ENCODE results near the gene RSAD2. TPM values are rescaled to one million over a fixed set of nuclear protein-coding genes. Genes with fewer than 3 reads are reported as not detected.

Gene RSAD2
- total RNA-seq = 4.5 TPM
- 4.3 TPM for polyA plus RNA-seq (ENCODE audit: insufficient read depth, low read depth, low replicate concordance)
- long read RNA-seq, donor 1, partial matches to known transcripts = 0 of 1 reads
- long read RNA-seq, donor 1, other reads (novel, unspliced or antisense) = 0 of 1 reads
- long read RNA-seq, donor 2 = 0 reads
- long read RNA-seq, donor 3, partial matches to known transcripts = 0 of 1 reads
- long read RNA-seq, donor 3, other reads (novel, unspliced or antisense) = 0 of 1 reads
- long read RNA-seq, donor 4, partial matches to known transcripts = 0 of 3 reads
- long read RNA-seq, donor 4, other reads (novel, unspliced or antisense) = 0 of 3 reads
- long read RNA-seq, donor 5 = 0 reads
- long read RNA-seq, donor 6 = 0 reads
- long read RNA-seq, donor 7, partial matches to known transcripts = 0 of 7 reads
- long read RNA-seq, donor 7, other reads (novel, unspliced or antisense) = 3 of 7 reads
- long read RNA-seq, donor 8 = 0 reads
- long read RNA-seq, donor 9 = 0 reads
- long read RNA-seq, donor 10 = 0 reads

DNA sequence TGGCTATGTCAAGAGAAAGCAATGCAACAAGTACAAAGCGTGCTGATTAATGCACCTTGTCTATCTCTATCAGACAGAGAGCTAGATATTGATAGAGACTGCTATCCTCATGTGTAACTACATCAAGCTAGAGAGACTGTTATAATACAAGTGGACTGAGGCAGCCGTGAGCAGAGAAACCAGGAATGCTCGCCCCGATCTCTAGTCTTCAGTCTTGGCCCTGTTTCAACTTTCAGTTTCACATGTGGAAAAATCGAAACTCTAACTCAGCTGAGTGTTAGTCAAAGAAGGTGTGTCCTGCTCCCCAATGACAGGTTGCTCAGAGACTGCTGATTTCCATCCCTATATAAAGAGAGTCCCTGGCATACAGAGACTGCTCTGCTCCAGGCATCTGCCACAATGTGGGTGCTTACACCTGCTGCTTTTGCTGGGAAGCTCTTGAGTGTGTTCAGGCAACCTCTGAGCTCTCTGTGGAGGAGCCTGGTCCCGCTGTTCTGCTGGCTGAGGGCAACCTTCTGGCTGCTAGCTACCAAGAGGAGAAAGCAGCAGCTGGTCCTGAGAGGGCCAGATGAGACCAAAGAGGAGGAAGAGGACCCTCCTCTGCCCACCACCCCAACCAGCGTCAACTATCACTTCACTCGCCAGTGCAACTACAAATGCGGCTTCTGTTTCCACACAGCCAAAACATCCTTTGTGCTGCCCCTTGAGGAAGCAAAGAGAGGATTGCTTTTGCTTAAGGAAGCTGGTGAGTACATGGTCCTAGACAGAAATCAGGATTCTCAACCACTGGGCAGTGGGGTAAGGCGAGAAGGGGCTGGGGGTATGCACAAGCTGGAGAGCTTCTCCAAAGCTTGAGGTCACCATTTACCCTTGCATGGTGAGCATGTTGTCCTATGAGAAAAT is at the start of gene RSAD2:
Gene RSAD2 (plus strand): TSS at position 376 of the 903 bp plus-strand sequence. CDS start 24 bp downstream, at position 400.
- no peaks in the 10 kb centered on the region for H3K27me3 ChIP-seq (ENCODE audit: control insufficient read depth, insufficient read depth, low read length)
- H3K36me3 ChIP-seq (ENCODE audit: control insufficient read depth in 2 of 3, insufficient read depth in 3 of 3, low read length in 3 of 3) = no peaks in the 10 kb centered on the region
- DNase-seq (peak in 2 of 5 donors; percentile 50 to 62), FAIRE-seq (no peak)
- peak within 1 kb of the TSS in 1 of 2 donors; percentile 70 for H3K27ac ChIP-seq (ENCODE audit: low read depth in 2 of 2, low read length in 2 of 2)
- no peaks in the 10 kb centered on the region for H3K9me3 ChIP-seq (ENCODE audit: control insufficient read depth in 2 of 3, insufficient read depth in 1 of 3, low read length in 3 of 3)
- peak within 1 kb of the TSS; percentile 12 to 84 (median 82) for H3K4me3 ChIP-seq (ENCODE audit: low read length in 3 of 3)
- H3K9ac ChIP-seq (ENCODE audit: low read length in 3 of 3) = peak within 1 kb of the TSS in 2 of 3 donors; percentile 49 to 63
- intact Hi-C loops (cut with DNase I) = no loop called here
- peaks cover 0 to 4% (median 0%) of the 10 kb centered on the region in 3 donors for H3K4me1 ChIP-seq (ENCODE audit: control insufficient read depth in 2 of 3, insufficient read depth in 2 of 3, low read depth in 1 of 3, low read length in 3 of 3)
- TF ChIP-seq, protein P1, sequence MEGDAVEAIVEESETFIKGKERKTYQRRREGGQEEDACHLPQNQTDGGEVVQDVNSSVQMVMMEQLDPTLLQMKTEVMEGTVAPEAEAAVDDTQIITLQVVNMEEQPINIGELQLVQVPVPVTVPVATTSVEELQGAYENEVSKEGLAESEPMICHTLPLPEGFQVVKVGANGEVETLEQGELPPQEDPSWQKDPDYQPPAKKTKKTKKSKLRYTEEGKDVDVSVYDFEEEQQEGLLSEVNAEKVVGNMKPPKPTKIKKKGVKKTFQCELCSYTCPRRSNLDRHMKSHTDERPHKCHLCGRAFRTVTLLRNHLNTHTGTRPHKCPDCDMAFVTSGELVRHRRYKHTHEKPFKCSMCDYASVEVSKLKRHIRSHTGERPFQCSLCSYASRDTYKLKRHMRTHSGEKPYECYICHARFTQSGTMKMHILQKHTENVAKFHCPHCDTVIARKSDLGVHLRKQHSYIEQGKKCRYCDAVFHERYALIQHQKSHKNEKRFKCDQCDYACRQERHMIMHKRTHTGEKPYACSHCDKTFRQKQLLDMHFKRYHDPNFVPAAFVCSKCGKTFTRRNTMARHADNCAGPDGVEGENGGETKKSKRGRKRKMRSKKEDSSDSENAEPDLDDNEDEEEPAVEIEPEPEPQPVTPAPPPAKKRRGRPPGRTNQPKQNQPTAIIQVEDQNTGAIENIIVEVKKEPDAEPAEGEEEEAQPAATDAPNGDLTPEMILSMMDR (IDR thresholded peaks at IDR 0.05; ENCODE audit: borderline replicate concordance, extremely low read depth, insufficient read depth) = no peak

DNA sequence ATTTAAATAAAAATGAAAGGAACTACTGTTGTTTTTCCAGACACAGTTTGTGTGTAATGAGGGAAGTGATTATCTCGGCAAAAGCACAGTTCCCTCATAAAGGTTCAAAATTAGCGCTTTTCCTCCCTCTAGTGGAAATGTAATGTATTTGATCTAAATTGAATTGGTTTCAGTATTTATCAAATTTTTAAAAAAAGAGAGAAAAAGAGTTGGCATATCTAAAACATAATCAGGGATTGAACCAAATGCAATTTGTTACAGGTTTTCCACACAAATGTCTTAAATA is 49.3 kb upstream of the RSAD2 start:
- no peak overlapping the region for H3K27ac ChIP-seq (ENCODE audit: low read depth in 2 of 2, low read length in 2 of 2)
- FAIRE-seq = peak; percentile 95
- no peaks in the 10 kb centered on the region for H3K36me3 ChIP-seq (ENCODE audit: control insufficient read depth in 2 of 3, insufficient read depth in 3 of 3, low read length in 3 of 3)
- no peaks in the 10 kb centered on the region for H3K4me1 ChIP-seq (ENCODE audit: control insufficient read depth in 2 of 3, insufficient read depth in 2 of 3, low read depth in 1 of 3, low read length in 3 of 3)
- H3K4me3 ChIP-seq (ENCODE audit: low read length in 3 of 3) = no peak overlapping the region
- TF ChIP-seq, protein P1 (IDR thresholded peaks at IDR 0.05; ENCODE audit: borderline replicate concordance, extremely low read depth, insufficient read depth) = peak; percentile 19
- peaks cover 0 to 7% (median 4%) of the 10 kb centered on the region in 3 donors for H3K9me3 ChIP-seq (ENCODE audit: control insufficient read depth in 2 of 3, insufficient read depth in 1 of 3, low read length in 3 of 3)
- intact Hi-C loops (cut with DNase I) = no loop called here
- peak in 2 of 5 donors; percentile 73 to 85 for DNase-seq
- no peak overlapping the region for H3K9ac ChIP-seq (ENCODE audit: low read length in 3 of 3)
- H3K27me3 ChIP-seq (ENCODE audit: control insufficient read depth, insufficient read depth, low read length) = no peaks in the 10 kb centered on the region

- Histone ChIP-seq H3K27ac (ENCODE audit: low read depth in 2 of 2, low read length in 2 of 2) (no peak overlapping the region), H3K36me3 (ENCODE audit: control insufficient read depth in 2 of 3, insufficient read depth in 3 of 3, low read length in 3 of 3) (no peaks in the 10 kb centered on the region), H3K4me3 (ENCODE audit: low read length in 3 of 3) (no peak overlapping the region), H3K9me3 (ENCODE audit: control insufficient read depth in 2 of 3, insufficient read depth in 1 of 3, low read length in 3 of 3) (peaks cover 0 to 13% (median 9%) of the 10 kb centered on the region in 3 donors), H3K27me3 (ENCODE audit: control insufficient read depth, insufficient read depth, low read length) (no peaks in the 10 kb centered on the region), H3K9ac (ENCODE audit: low read length in 3 of 3) (no peak overlapping the region), H3K4me1 (ENCODE audit: control insufficient read depth in 2 of 3, insufficient read depth in 2 of 3, low read depth in 1 of 3, low read length in 3 of 3) (no peaks in the 10 kb centered on the region)
- DNase-seq (no peak), FAIRE-seq (no peak)
- intact Hi-C loops (cut with DNase I) = no loop called here
- TF ChIP-seq, protein P1 (IDR thresholded peaks at IDR 0.05; ENCODE audit: borderline replicate concordance, extremely low read depth, insufficient read depth) = no peak
These were observed 46.3 kb upstream of the RSAD2 start for GRCh38 chr2:6831229-6831628.

Measured in kidney (tissue), 22 donors.